Neural cell (in vitro differentiated cells): ENCODE data around the gene CPNE6.

Experiments used
- CTCF ChIP-seq: fragments of 450-650 bp; IDR thresholded peaks from 2 replicates; pipeline ENCODE4 v1.5.1; 2014; ENCODE audit warnings: antibody characterized with exemption, mild to moderate bottlenecking, moderate library complexity; ENCODE audit not compliant: poor library complexity, severe bottlenecking
- EP300 ChIP-seq: fragments of 450-650 bp; conservative IDR thresholded peaks from 2 replicates; pipeline ENCODE4 v1.6.1; 2014; ENCODE audit warnings: antibody characterized with exemption, mild to moderate bottlenecking, moderate library complexity; ENCODE audit not compliant: poor library complexity, severe bottlenecking
- EZH2 ChIP-seq: fragments of 200-600, 300-800 bp; shearing (Covaris generic), sonication (generic); IDR thresholded peaks from 2 replicates; pipeline ENCODE4 v1.6.1; 2014; ENCODE audit warnings: antibody characterized with exemption, low read length, borderline replicate concordance, mild to moderate bottlenecking; ENCODE audit not compliant: insufficient read depth, poor library complexity, severe bottlenecking
- POLR2AphosphoS5 ChIP-seq: IDR thresholded peaks from 2 replicates; pipeline ENCODE4 v1.6.1; 2012
- RAD21 ChIP-seq: fragments of 450-650 bp; conservative IDR thresholded peaks from 2 replicates; pipeline ENCODE4 v1.6.1; 2014; ENCODE audit warnings: antibody characterized with exemption, mild to moderate bottlenecking, moderate library complexity
- REST ChIP-seq: IDR thresholded peaks from 2 replicates; pipeline ENCODE4 v1.6.1; 2012; ENCODE audit warnings: borderline replicate concordance
- TAF1 ChIP-seq: IDR thresholded peaks from 2 replicates; pipeline ENCODE4 v1.6.1; 2012; ENCODE audit warnings: low read depth

- TF ChIP-seq POLR2AphosphoS5: no peak
- no peak for TF ChIP-seq CTCF
- no peak for TF ChIP-seq EZH2
- no peak for TF ChIP-seq TAF1
- no peak for TF ChIP-seq REST
- TF ChIP-seq EP300: no peak
- no peak for TF ChIP-seq RAD21
Observed at GRCh38 chr14:24042746-24043145, 28.6 kb upstream of the CPNE6 start.
